Activated CD8-positive, alpha-beta memory T cell treated with anti-CD3 and anti-CD28 coated beads for 24 hours (primary cell): Measurements from ENCODE around the gene ATP8B3.

Experiments
- DNase-seq: peaks from one replicate; pipeline ENCODE4 v3.0.0-alpha.2; 2020

Gene ATP8B3

GRCh38 chr19:1794424-1795172 is 17.5 kb downstream of the ATP8B3 start:
- no peak for DNase-seq

DNA sequence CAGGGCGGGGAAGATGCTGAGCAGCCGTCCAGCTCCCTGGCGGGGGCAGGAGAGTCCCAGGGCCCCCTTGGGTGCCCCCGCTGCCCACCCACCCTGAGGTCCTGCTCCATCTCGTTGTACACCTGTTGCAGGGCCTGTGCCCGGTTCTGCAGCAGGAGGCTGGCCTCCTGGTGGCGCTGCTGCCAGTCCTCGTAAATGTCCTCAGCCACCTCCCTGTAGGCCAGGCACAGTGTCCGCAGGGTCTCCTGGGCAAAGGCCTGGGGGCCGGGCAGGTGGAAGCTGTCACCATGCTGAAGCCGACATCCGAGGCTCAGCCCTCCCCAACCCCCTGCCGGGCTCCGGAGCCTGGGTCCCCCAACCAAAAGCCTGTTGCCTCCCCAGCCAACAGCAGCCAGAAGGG is 20.2 kb downstream of the ATP8B3 start:
- DNase-seq, result no peak

- DNase-seq, result no peak
Measured at GRCh38 chr19:1790054-1790792, 21.9 kb downstream of the ATP8B3 start.

DNA sequence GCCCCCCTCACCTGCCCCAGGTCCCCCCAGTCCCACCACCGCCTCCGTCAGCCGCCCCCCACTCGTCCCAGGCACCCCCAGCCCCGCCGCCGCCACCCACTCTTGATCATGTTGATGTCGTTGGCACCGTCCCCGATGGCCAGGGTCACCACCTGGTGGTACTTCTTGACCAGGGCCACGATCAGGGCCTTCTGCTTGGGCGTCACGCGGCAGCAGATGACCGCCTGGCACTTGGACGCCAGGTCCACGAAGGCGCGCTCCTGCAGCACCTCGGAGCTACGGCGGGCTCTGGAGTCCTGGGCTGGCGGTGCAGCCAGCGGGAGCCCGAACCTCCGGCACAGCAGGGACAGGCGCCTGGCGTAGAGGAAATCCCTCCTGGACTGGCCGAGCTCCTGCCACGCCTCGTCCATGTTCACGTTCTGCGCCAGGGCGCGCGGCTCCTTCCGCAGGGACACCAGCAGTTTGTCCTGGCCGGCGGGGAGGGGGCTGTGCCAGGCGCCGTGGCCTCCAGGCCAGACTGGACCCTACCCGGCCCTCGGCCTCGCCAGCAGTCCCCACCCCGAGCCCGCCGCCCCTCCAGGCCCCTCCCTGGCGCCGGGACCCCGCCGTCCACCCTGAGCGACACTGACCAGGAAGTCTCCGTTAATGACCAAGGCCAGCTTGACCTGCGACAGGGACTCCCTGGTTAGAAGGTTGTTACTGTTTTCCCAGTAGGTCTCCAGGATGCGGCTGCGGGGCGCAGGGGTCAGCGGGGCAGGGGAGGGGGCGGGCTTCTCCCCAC is 22.6 kb downstream of the ATP8B3 start:
- no peak for DNase-seq

DNA sequence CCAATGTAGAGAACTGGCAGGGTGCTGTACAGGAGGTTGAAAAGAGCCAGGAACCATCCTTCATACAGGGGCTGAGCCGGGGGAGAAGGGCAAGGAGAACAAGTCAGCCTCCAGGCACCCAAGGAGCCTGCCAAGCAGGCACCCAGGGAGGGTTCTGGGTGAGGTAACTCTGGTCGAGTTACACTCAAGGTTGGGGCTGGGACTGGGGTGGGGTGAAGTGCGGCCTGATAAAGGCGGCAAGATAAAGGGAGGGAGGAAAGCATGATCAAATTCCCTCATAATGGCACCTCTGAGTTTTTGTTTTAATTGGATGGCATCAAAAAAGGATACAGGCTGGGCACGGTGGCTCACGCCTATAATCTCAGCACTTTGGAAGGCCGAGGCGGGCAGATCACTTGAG is 25.0 kb downstream of the ATP8B3 start:
- DNase-seq, result no peak

GRCh38 chr19:1786668-1787067 is 25.4 kb downstream of the ATP8B3 start:
- DNase-seq, result no peak

- DNase-seq, result no peak
Measured at GRCh38 chr19:1785310-1785709, 26.8 kb downstream of the ATP8B3 start.

GRCh38 chr19:1783874-1784273 is 28.2 kb downstream of the ATP8B3 start:
- no peak for DNase-seq

DNA sequence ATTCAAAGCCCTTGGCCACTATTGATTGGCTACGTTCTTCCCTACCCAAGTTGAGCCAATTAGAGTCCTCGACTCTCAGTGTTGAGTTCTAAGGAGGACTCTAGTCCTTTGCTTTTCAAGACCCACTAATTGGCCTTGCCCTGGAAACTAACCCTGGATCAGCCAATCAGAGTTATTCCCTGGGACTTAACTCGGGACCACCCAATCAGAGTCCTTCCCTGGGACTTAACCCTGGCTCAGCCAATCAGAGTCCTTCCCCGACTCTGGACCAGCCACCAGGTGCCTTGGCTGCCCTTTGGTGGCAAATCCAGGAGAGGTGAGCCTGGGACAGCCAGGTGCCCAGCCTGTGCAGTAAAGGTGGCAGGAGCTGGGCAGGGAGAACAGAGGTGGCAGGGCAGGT is 28.7 kb downstream of the ATP8B3 start:
- DNase-seq, result no peak

- DNase-seq, result no peak
Measured at GRCh38 chr19:1782521-1782920, 29.6 kb downstream of the ATP8B3 start.

DNA sequence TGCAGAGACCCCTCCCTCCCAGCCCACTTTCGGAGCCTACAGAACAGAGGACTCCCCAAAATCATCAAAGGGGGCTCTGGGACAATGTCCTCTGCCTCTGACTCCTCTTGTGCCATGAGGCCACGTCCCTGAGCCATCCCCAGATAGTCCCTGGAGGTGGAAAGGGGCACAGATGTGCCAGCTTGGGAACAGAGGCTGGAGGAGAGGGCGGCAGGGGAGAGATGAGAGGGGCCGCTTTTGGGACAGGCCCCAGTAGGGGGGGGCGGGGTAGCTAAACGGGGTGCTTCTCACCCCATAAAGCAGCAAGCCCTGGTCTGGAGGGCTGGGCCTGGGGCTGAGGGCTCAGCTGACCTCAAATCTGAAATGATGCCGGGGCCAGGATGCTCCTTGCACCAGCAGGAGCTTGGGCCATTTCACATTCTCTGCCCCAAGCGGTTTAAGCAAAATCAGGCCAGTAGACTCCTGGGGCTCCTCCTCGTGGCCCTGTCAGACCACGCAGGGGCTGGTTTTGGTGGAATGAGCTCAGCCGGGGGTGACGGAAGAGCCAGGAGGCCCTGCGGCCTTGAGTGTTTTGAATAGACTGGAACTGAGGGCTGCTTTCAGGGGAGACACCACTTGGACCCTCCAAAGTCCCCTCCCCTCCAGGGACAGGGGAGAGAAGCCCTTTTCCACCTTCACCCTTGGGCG is 31.7 kb downstream of the ATP8B3 start:
- DNase-seq, result no peak

DNA sequence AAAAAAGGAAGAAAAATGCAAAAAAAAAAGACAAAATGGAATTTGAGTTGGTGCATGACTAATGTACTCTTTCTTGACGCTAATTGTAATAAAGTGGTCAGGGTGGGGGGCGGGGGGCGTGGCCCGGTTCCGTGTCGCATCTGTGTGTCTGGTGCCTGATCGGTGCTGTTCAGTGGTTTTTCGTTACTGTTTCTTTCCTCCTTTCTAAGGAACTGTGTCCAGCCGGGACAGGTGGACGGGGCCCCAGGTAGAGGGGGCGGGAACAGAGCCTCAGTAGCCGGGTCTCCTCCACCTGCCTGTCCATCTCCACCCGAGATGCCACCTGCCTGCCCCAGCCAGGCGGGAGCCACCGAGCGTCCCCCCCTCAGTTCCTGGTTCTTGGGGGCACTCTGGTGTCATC is 32.5 kb downstream of the ATP8B3 start:
- no peak for DNase-seq

DNA sequence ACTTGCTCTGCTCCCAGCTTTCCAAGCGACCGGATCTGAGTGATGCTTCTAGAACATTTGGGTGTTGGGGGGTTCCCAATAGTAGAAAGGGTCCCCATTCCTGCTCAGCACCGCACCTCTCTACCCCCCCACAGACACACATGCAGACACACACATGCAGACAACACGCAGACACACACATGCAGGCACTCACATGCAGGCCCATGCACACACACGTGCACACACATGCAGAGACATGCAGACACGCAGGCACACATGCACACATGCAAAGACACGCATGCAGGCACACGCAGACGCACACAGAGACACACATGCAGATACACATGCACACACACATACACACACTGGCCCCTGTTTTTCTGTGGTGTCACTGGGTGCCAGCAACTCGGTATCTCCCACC is 34.9 kb downstream of the ATP8B3 start:
- no peak for DNase-seq

- no peak for DNase-seq
Measured at GRCh38 chr19:1776606-1777147, 35.4 kb downstream of the ATP8B3 start.

DNA sequence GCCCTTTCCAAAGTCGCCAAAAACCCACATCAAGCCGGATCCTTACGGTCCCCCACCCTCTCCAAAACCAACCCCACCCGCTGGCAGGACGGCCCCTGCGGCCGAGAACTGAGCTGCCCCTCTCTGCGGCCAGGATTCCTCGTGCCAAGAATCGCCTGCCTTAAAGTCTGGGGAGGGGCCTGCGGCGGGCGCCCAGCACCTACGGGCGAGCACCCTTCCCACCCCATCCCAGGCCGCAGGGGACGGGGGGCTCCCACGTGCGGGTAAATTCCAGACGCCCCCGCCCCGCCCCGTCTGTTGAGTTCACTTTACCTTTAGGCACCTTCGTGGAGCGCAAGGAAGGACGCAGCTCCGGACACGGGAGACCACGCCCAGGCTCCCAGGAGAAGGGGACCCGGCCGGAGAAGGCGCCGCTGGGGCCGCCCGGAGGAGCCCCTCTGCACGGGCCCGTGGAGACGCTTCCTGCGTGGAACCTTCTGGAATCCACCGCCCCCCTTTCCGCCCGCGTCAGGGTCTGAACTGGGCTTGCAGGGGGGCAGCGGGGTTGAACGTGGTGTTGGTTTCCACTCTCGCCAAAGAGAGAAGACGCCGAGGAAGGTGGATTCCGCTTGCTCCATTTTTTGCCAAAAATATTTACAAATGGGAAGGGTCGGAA is 36.0 kb downstream of the ATP8B3 start:
- DNase-seq, result no peak

GRCh38 chr19:1774989-1775772 is 36.9 kb downstream of the ATP8B3 start:
- no peak for DNase-seq

- DNase-seq, result no peak
Measured at GRCh38 chr19:1773184-1773583, 38.9 kb downstream of the ATP8B3 start.

GRCh38 chr19:1770866-1771576 is 41.1 kb downstream of the ATP8B3 start:
- DNase-seq, result no peak

GRCh38 chr19:1769645-1769985 is 42.5 kb downstream of the ATP8B3 start:
- no peak for DNase-seq

DNA sequence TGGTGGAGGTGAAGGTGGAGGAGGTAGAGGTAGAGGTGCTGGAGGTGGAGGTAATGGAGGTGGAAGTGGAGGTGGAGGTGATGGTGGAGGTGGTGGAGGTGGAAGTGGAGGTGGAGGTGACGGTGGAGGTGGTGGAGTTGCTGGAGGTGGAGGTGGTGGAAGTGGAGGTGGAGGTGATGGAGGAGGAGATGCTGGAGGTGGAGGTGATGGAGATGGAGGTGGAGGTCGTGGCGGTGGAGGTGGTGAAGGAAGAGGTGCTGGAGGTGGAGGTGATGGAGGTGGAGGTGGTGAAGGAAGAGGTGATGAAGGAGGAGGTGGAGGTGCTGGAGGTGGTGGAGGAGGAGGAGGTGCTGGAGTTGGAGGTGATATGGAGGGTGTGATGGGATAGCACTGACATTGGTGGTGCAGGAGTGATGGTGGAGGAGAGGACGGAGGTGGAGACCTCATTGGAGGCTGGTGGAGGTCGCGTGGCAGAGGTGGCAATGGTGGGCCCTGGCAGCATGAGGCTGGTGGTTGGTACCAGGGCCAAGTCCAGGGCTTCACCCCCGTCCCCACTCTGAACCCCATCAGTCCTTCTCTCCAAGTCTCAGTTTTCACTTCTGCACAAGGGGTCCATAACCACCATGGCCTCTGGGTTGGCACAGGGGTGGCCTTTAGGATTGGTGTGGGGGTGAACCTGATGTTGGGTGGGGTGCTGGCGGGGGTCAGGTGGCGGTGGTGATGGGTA is 43.0 kb downstream of the ATP8B3 start:
- no peak for DNase-seq
